ENCODE data around the gene ZNF547.

Gene ZNF547

GRCh38 chr19:57389194-57389729, 25.9 kb downstream of the ZNF547 start:
- peak overlapping the region; percentile 27 for H3K4me3 ChIP-seq (ENCODE audit: low read depth, low read length)
- TF ChIP-seq, protein P1, sequence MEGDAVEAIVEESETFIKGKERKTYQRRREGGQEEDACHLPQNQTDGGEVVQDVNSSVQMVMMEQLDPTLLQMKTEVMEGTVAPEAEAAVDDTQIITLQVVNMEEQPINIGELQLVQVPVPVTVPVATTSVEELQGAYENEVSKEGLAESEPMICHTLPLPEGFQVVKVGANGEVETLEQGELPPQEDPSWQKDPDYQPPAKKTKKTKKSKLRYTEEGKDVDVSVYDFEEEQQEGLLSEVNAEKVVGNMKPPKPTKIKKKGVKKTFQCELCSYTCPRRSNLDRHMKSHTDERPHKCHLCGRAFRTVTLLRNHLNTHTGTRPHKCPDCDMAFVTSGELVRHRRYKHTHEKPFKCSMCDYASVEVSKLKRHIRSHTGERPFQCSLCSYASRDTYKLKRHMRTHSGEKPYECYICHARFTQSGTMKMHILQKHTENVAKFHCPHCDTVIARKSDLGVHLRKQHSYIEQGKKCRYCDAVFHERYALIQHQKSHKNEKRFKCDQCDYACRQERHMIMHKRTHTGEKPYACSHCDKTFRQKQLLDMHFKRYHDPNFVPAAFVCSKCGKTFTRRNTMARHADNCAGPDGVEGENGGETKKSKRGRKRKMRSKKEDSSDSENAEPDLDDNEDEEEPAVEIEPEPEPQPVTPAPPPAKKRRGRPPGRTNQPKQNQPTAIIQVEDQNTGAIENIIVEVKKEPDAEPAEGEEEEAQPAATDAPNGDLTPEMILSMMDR (IDR thresholded peaks at IDR 0.05; ENCODE audit: borderline replicate concordance, insufficient read depth, low read depth, low read length) = no peak

- peak within 1 kb of the TSS; percentile 75 for H3K4me3 ChIP-seq (ENCODE audit: low read depth, low read length)
- TF ChIP-seq, protein P1 (IDR thresholded peaks at IDR 0.05; ENCODE audit: borderline replicate concordance, insufficient read depth, low read depth, low read length) = no peak
Observed at GRCh38 chr19:57389730-57390598, 26.6 kb downstream of the ZNF547 start, which contains the start of gene ZNF548. TSS of gene ZNF548 (plus strand) at chr19:57389854. CDS start at chr19:57390100, 246 bp downstream.

- H3K4me3 ChIP-seq (ENCODE audit: low read depth, low read length) = no peak overlapping the region
- TF ChIP-seq, protein P1 (IDR thresholded peaks at IDR 0.05; ENCODE audit: borderline replicate concordance, insufficient read depth, low read depth, low read length) = no peak
Observed at GRCh38 chr19:57395710-57396109, 32.4 kb downstream of the ZNF547 start.

DNA sequence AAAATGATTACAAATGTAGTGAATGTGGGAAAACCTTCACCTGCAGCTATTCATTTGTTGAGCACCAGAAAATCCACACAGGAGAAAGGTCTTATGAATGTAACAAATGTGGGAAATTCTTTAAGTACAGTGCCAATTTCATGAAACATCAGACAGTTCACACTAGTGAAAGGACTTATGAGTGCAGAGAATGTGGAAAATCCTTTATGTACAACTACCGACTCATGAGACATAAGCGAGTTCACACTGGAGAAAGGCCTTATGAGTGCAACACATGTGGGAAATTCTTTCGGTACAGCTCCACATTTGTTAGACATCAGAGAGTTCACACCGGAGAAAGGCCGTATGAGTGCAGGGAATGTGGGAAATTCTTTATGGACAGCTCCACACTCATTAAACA, 35.5 kb downstream of the ZNF547 start:
- H3K4me3 ChIP-seq (ENCODE audit: low read depth, low read length) = no peak overlapping the region
- TF ChIP-seq, protein P1 (IDR thresholded peaks at IDR 0.05; ENCODE audit: borderline replicate concordance, insufficient read depth, low read depth, low read length) = no peak

DNA sequence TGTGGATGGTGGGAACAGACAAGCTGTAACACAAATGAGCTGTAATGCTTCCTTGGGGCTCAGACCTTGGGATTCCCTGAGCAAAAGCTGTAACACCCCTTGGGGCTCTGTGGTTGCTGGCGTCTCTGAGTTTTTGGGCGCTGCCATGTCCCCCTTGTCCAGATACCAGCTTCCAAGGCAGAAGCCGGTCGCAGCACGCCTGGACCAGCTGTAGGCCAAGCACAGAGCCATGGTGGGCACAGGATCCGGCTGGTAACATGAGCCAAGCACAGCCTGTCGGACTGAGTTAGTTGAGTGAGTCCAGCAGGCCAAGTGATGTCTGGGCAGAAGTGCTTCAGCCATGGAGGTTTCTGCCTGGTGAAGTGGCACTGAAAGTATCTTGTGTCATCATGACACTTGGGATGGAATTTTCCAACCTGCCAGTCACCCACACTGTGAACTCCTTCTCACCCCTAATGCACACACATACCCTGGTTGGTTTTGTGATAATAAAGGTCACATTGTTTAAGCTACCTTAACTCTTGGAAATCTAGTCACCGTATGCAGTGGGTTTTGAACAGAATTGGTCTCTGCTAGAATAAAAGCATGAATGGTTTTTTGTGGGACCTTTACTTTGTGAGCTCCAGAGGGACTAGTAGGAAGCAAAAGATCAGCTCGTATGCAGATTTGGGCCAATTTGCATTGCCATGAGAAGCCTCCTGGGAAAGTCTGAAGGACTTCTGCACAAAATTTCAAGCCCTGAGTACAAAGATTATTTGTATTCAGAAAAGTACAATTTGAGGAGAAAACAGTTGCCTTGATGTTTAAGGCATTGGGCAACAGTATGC, 40.6 kb downstream of the ZNF547 start:
- TF ChIP-seq, protein P1 (IDR thresholded peaks at IDR 0.05; ENCODE audit: borderline replicate concordance, insufficient read depth, low read depth, low read length) = no peak
- H3K4me3 ChIP-seq (ENCODE audit: low read depth, low read length) = no peak overlapping the region

DNA sequence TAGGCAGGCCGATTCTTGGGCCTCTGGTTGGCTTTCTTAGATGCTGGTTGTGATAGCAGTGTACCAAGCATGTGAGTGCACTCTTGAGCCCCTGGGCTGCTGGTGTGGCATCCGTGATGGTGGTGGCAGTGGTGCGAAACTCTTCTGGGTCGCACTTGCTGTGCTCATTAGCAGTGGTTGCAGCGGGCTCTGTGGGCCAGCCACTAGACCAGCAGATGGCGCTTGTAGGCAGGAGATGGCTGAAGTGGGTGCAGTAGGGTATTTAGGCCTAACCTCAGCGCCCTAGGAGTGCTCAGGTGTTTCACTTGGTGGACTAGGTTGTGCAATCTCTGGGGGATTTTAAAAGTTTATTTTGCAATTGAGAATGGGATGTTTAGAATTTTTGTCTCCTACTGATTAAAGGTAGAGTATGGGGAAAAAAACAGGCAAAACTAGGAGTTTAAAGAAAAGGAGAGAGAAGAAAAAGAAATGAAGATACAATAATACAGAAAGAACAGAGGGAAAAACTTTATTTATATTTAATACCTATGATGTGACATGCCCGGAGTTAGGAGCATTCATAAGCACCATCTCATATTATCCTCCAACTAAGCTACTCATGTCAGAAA, 43.3 kb downstream of the ZNF547 start:
- H3K4me3 ChIP-seq (ENCODE audit: low read depth, low read length) = no peak overlapping the region
- TF ChIP-seq, protein P1 (IDR thresholded peaks at IDR 0.05; ENCODE audit: borderline replicate concordance, insufficient read depth, low read depth, low read length) = peak; percentile 71

Data from GM12875 (cell line).